ENCODE data around the gene CLEC3B. TPM values are rescaled to one million over a fixed set of nuclear protein-coding genes. Genes with fewer than 3 reads are reported as not detected.

CLEC3B gene
- total and polyA plus RNA-seq, 2 donors (not counting 1 experiment from before 2014, with no cell fraction given): 56.3 to 87.2 TPM

GRCh38 chr3:45054196-45054857 is 28.2 kb downstream of the CLEC3B start:
- no peak overlapping the region for H2AFZ ChIP-seq (ENCODE audit: low read length)
- H3K36me3 ChIP-seq (ENCODE audit: control insufficient read depth, insufficient read depth, low read length): no peaks in the 10 kb centered on the region
- no peak for TF ChIP-seq EZH2 (IDR thresholded peaks at IDR 0.05; ENCODE audit: low read length, missing control alignments)
- TF ChIP-seq, protein P1, sequence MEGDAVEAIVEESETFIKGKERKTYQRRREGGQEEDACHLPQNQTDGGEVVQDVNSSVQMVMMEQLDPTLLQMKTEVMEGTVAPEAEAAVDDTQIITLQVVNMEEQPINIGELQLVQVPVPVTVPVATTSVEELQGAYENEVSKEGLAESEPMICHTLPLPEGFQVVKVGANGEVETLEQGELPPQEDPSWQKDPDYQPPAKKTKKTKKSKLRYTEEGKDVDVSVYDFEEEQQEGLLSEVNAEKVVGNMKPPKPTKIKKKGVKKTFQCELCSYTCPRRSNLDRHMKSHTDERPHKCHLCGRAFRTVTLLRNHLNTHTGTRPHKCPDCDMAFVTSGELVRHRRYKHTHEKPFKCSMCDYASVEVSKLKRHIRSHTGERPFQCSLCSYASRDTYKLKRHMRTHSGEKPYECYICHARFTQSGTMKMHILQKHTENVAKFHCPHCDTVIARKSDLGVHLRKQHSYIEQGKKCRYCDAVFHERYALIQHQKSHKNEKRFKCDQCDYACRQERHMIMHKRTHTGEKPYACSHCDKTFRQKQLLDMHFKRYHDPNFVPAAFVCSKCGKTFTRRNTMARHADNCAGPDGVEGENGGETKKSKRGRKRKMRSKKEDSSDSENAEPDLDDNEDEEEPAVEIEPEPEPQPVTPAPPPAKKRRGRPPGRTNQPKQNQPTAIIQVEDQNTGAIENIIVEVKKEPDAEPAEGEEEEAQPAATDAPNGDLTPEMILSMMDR (conservative IDR thresholded peaks at IDR 0.05 in 1 of 2, IDR thresholded peaks at IDR 0.05 in 1 of 2; ENCODE audit: low read depth in 1 of 2, low read length in 2 of 2): no peak
- H3K4me2 ChIP-seq (ENCODE audit: extremely low read depth, insufficient read depth, low read length): peak overlapping the region; percentile 42
- no peaks in the 10 kb centered on the region for H4K20me1 ChIP-seq (ENCODE audit: control insufficient read depth, extremely low read depth, insufficient read depth, low read length)
- peaks cover 22% of the 10 kb centered on the region for H3K4me1 ChIP-seq (ENCODE audit: control insufficient read depth, extremely low read depth, insufficient read depth, low read length)
- peak overlapping the region; percentile 88 for H3K27ac ChIP-seq (ENCODE audit: insufficient read depth, low read length)
- H3K79me2 ChIP-seq (ENCODE audit: control insufficient read depth, insufficient read depth, low read length): no peaks in the 10 kb centered on the region
- H3K9ac ChIP-seq (ENCODE audit: insufficient read depth, low read length): no peak overlapping the region
- H3K27me3 ChIP-seq (ENCODE audit: control insufficient read depth, insufficient read depth, low read length): no peaks in the 10 kb centered on the region
- no peak overlapping the region for H3K4me3 ChIP-seq (replicated peaks in 1 of 4; ENCODE audit: control extremely low read depth in 1 of 4, insufficient read depth in 1 of 4, low read depth in 3 of 4, low read length in 4 of 4)
- peak; percentile 84 to 96 for DNase-seq (ENCODE audit: low read depth in 2 of 2)
- H3K9me3 ChIP-seq (ENCODE audit: control insufficient read depth, insufficient read depth, low read depth, low read length): no peaks in the 10 kb centered on the region

DNA sequence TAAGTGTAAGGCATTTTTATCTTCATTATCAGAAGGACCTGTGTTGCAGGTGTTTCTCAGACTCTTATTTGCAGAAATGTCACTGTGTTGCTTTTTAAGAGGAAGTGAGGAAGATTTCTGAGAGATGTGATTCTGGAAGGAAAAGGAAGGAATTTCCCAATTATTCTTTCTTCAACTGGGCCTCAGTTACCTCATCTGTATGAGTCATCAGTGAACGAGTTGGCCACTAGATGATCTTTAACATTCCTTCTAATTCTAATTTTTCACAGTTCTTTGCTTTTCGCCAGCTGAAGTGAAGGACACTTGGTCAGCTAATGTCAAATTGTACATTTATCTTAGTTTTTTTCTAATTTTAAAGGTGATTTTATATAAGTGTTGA is 28.9 kb downstream of the CLEC3B start:
- Histone ChIP-seq H3K9me3 (ENCODE audit: control insufficient read depth, insufficient read depth, low read depth, low read length) (no peaks in the 10 kb centered on the region), H3K79me2 (ENCODE audit: control insufficient read depth, insufficient read depth, low read length) (no peaks in the 10 kb centered on the region), H4K20me1 (ENCODE audit: control insufficient read depth, extremely low read depth, insufficient read depth, low read length) (no peaks in the 10 kb centered on the region), H3K4me2 (ENCODE audit: extremely low read depth, insufficient read depth, low read length) (peak overlapping the region; percentile 30), H3K4me1 (ENCODE audit: control insufficient read depth, extremely low read depth, insufficient read depth, low read length) (peaks cover 22% of the 10 kb centered on the region), H3K9ac (ENCODE audit: insufficient read depth, low read length) (no peak overlapping the region), H2AFZ (ENCODE audit: low read length) (no peak overlapping the region), H3K4me3 (replicated peaks in 1 of 4; ENCODE audit: control extremely low read depth in 1 of 4, insufficient read depth in 1 of 4, low read depth in 3 of 4, low read length in 4 of 4) (peak overlapping the region in 1 of 4 experiments; percentile 30), H3K27ac (ENCODE audit: insufficient read depth, low read length) (peak overlapping the region; percentile 88), H3K27me3 (ENCODE audit: control insufficient read depth, insufficient read depth, low read length) (no peaks in the 10 kb centered on the region), H3K36me3 (ENCODE audit: control insufficient read depth, insufficient read depth, low read length) (no peaks in the 10 kb centered on the region)
- DNase-seq (ENCODE audit: low read depth in 2 of 2): peak; percentile 87 to 91
- TF ChIP-seq, protein P1 (conservative IDR thresholded peaks at IDR 0.05 in 1 of 2, IDR thresholded peaks at IDR 0.05 in 1 of 2; ENCODE audit: low read depth in 1 of 2, low read length in 2 of 2): no peak
- TF ChIP-seq EZH2 (IDR thresholded peaks at IDR 0.05; ENCODE audit: low read length, missing control alignments): no peak

- TF ChIP-seq, protein P1 (conservative IDR thresholded peaks at IDR 0.05 in 1 of 2, IDR thresholded peaks at IDR 0.05 in 1 of 2; ENCODE audit: low read depth in 1 of 2, low read length in 2 of 2): peak; percentile 2 to 10
- TF ChIP-seq EZH2 (IDR thresholded peaks at IDR 0.05; ENCODE audit: low read length, missing control alignments): no peak
- DNase-seq (ENCODE audit: low read depth in 2 of 2): peak; percentile 91 to 94
- Histone ChIP-seq H3K4me3 (replicated peaks in 1 of 4; ENCODE audit: control extremely low read depth in 1 of 4, insufficient read depth in 1 of 4, low read depth in 3 of 4, low read length in 4 of 4) (peak overlapping the region in 2 of 4 experiments; percentile 23 to 30), H3K27ac (ENCODE audit: insufficient read depth, low read length) (peak overlapping the region; percentile 88), H4K20me1 (ENCODE audit: control insufficient read depth, extremely low read depth, insufficient read depth, low read length) (no peaks in the 10 kb centered on the region), H3K9ac (ENCODE audit: insufficient read depth, low read length) (peak overlapping the region; percentile 5), H3K27me3 (ENCODE audit: control insufficient read depth, insufficient read depth, low read length) (no peaks in the 10 kb centered on the region), H3K79me2 (ENCODE audit: control insufficient read depth, insufficient read depth, low read length) (no peaks in the 10 kb centered on the region), H3K4me2 (ENCODE audit: extremely low read depth, insufficient read depth, low read length) (peak overlapping the region; percentile 30), H2AFZ (ENCODE audit: low read length) (no peak overlapping the region), H3K9me3 (ENCODE audit: control insufficient read depth, insufficient read depth, low read depth, low read length) (no peaks in the 10 kb centered on the region), H3K4me1 (ENCODE audit: control insufficient read depth, extremely low read depth, insufficient read depth, low read length) (peaks cover 25% of the 10 kb centered on the region), H3K36me3 (ENCODE audit: control insufficient read depth, insufficient read depth, low read length) (no peaks in the 10 kb centered on the region)
Observed at GRCh38 chr3:45055411-45056143, 29.5 kb downstream of the CLEC3B start.

Measured in fibroblast of lung (primary cell).